ENCODE data around the gene FRMD4A. TPM values are rescaled to one million over a fixed set of nuclear protein-coding genes. Genes with fewer than 3 reads are reported as not detected.
"Not testable (repeated sequence)": the region's sequence is repeated elsewhere in the genome, so short reads cannot be mapped to it uniquely, and the experiment has no call there.

FRMD4A gene
- total and polyA plus RNA-seq, 2 experiments from 2014 or later: 5.4 to 10.3 TPM

DNA sequence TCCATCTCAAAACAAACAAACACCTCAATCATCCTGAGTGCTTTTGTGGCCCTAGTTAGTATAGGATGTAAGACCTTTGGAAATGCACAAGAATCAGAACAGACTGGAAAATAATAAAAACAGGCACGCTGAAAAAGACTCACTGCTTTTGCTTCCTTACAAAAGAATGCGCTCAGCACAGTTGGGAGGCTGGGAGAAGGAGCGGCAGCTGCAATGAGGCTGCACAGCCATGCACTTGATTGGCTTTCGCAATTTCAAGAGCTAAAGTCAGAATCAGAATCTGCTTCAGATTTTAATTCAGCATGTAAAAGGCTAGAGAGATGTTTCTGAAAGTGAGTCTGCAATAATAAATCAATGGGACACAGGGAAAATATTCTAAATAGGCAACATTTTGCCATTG, 97.2 kb downstream of the FRMD4A start:
- Histone ChIP-seq H2AFZ (no peak overlapping the region), H3K79me2 (no peaks in the 10 kb centered on the region), H3K4me3 (no peak overlapping the region), H3K4me1 (ENCODE audit: insufficient read depth) (no peaks in the 10 kb centered on the region), H3K27ac (no peak overlapping the region), H3K36me3 (replicated peaks; ENCODE audit: insufficient read depth, low read depth) (no peaks in the 10 kb centered on the region), H3K9me3 (ENCODE audit: low read depth) (no peaks in the 10 kb centered on the region), H3K4me2 (no peak overlapping the region), H4K20me1 (ENCODE audit: insufficient read depth, poor library complexity, severe bottlenecking) (no peaks in the 10 kb centered on the region), H3K27me3 (no peaks in the 10 kb centered on the region), H3K9me2 (replicated peaks; ENCODE audit: insufficient read depth) (no peaks in the 10 kb centered on the region)
- 80% methylated on average over 4 of the region's 4 CpGs for WGBS (ENCODE audit: low lambda C conversion rate, missing lambda C conversion rate)
- TF ChIP-seq EZH2 (IDR thresholded peaks at IDR 0.05; ENCODE audit: borderline replicate concordance) (no peak), EZH2phosphoT487 (IDR thresholded peaks at IDR 0.05; ENCODE audit: low read depth, severe bottlenecking, unreplicated experiment) (no peak)
- TF ChIP-seq, protein P1, sequence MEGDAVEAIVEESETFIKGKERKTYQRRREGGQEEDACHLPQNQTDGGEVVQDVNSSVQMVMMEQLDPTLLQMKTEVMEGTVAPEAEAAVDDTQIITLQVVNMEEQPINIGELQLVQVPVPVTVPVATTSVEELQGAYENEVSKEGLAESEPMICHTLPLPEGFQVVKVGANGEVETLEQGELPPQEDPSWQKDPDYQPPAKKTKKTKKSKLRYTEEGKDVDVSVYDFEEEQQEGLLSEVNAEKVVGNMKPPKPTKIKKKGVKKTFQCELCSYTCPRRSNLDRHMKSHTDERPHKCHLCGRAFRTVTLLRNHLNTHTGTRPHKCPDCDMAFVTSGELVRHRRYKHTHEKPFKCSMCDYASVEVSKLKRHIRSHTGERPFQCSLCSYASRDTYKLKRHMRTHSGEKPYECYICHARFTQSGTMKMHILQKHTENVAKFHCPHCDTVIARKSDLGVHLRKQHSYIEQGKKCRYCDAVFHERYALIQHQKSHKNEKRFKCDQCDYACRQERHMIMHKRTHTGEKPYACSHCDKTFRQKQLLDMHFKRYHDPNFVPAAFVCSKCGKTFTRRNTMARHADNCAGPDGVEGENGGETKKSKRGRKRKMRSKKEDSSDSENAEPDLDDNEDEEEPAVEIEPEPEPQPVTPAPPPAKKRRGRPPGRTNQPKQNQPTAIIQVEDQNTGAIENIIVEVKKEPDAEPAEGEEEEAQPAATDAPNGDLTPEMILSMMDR (IDR thresholded peaks at IDR 0.05; ENCODE audit: poor library complexity): no peak
- no peak for DNase-seq (ENCODE audit: low spot score)

DNA sequence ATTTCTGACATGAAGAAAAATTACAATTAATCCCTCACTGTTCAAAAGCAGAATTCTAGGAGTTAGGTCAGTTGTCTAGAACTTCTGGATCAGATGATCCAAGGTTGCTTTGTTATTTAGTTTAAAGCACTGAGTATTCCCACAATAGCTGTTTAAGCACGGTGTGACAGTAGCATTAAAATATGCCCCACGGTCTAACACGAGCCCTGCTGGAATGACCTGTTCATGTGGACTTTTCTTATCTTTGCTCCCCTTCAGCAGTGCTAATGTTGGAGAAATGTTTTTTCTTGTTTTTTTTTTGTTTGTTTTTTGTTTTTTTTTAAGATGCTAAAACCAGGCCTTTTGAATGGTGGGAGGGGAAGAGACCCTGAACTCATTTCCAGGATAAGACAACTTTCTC, 101.9 kb downstream of the FRMD4A start:
- WGBS (ENCODE audit: low lambda C conversion rate, missing lambda C conversion rate): 66% methylated on average over 3 of the region's 3 CpGs
- DNase-seq (ENCODE audit: low spot score); H3K79me2 ChIP-seq; H3K4me1 ChIP-seq (ENCODE audit: insufficient read depth); H2AFZ ChIP-seq; H3K9me3 ChIP-seq (ENCODE audit: low read depth); H3K27me3 ChIP-seq; H3K4me2 ChIP-seq; H3K36me3 ChIP-seq (replicated peaks; ENCODE audit: insufficient read depth, low read depth); H4K20me1 ChIP-seq (ENCODE audit: insufficient read depth, poor library complexity, severe bottlenecking); H3K9me2 ChIP-seq (replicated peaks; ENCODE audit: insufficient read depth); H3K4me3 ChIP-seq; H3K27ac ChIP-seq: not testable (repeated sequence)

DNA sequence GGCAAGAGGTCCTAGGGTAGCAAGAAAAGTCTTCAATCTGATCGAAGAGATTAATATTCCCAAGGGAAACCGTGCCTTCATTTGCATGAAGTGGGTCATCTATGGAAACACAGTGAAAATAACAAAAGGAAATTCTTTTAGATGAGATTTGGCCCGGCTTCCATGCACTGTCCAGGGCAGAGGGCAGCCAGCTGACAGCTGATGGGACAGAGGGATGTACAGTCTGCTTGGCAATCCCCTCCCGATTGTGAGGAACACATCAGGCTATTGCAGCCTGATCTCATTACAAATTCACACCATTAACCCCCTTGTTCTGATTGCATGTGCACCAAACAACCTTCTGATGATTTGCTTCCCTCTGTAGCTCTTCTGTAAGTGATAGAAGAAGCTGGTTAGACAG, 105.3 kb downstream of the FRMD4A start:
- Histone ChIP-seq H3K79me2 (no peaks in the 10 kb centered on the region), H3K4me3 (no peak overlapping the region), H3K9me3 (ENCODE audit: low read depth) (no peaks in the 10 kb centered on the region), H3K9me2 (replicated peaks; ENCODE audit: insufficient read depth) (no peaks in the 10 kb centered on the region), H2AFZ (no peak overlapping the region), H4K20me1 (ENCODE audit: insufficient read depth, poor library complexity, severe bottlenecking) (no peaks in the 10 kb centered on the region), H3K27me3 (no peaks in the 10 kb centered on the region), H3K4me2 (no peak overlapping the region), H3K36me3 (replicated peaks; ENCODE audit: insufficient read depth, low read depth) (no peaks in the 10 kb centered on the region), H3K27ac (no peak overlapping the region), H3K4me1 (ENCODE audit: insufficient read depth) (no peaks in the 10 kb centered on the region)
- no peak for TF ChIP-seq EZH2 (IDR thresholded peaks at IDR 0.05; ENCODE audit: borderline replicate concordance)
- no peak for TF ChIP-seq EZH2phosphoT487 (IDR thresholded peaks at IDR 0.05; ENCODE audit: low read depth, severe bottlenecking, unreplicated experiment)
- TF ChIP-seq, protein P1 (IDR thresholded peaks at IDR 0.05; ENCODE audit: poor library complexity): no peak
- WGBS (ENCODE audit: low lambda C conversion rate, missing lambda C conversion rate): 89% methylated on average over 4 of the region's 4 CpGs
- no peak for DNase-seq (ENCODE audit: low spot score)

GRCh38 chr10:14220026-14220425, 110.7 kb downstream of the FRMD4A start:
- Histone ChIP-seq H3K9me2 (replicated peaks; ENCODE audit: insufficient read depth) (no peaks in the 10 kb centered on the region), H4K20me1 (ENCODE audit: insufficient read depth, poor library complexity, severe bottlenecking) (no peaks in the 10 kb centered on the region), H3K4me2 (no peak overlapping the region), H3K27me3 (no peaks in the 10 kb centered on the region), H2AFZ (no peak overlapping the region), H3K4me1 (ENCODE audit: insufficient read depth) (no peaks in the 10 kb centered on the region), H3K36me3 (replicated peaks; ENCODE audit: insufficient read depth, low read depth) (no peaks in the 10 kb centered on the region), H3K79me2 (no peaks in the 10 kb centered on the region), H3K4me3 (no peak overlapping the region), H3K9me3 (ENCODE audit: low read depth) (no peaks in the 10 kb centered on the region), H3K27ac (no peak overlapping the region)
- DNase-seq (ENCODE audit: low spot score): no peak
- no peak for TF ChIP-seq EZH2 (IDR thresholded peaks at IDR 0.05; ENCODE audit: borderline replicate concordance)
- TF ChIP-seq, protein P1 (IDR thresholded peaks at IDR 0.05; ENCODE audit: poor library complexity): no peak
- no peak for TF ChIP-seq EZH2phosphoT487 (IDR thresholded peaks at IDR 0.05; ENCODE audit: low read depth, severe bottlenecking, unreplicated experiment)
- 88% methylated on average over 7 of the region's 7 CpGs for WGBS (ENCODE audit: low lambda C conversion rate, missing lambda C conversion rate)

Data from hepatocyte (in vitro differentiated cells).